Rectal smooth muscle tissue (tissue), 1 donor: ENCODE results near the gene LILRA2.
A peak's percentile ranks its signal among the peaks of the same experiment; 100 is the strongest.
"Not testable (repeated sequence)": the region's sequence is repeated elsewhere in the genome, so short reads cannot be mapped to it uniquely, and the experiment has no call there.

Source experiments
- H3K27ac ChIP-seq: one replicate; pipeline ENCODE4 v1.7.0; 2013; ENCODE audit warnings: low read depth, low read length, inconsistent platforms
- H3K27me3 ChIP-seq: one replicate; pipeline ENCODE4 v1.7.0; 2013; ENCODE audit warnings: low read length; ENCODE audit not compliant: control insufficient read depth, insufficient read depth
- H3K36me3 ChIP-seq: one replicate; pipeline ENCODE4 v1.7.0; 2013; ENCODE audit warnings: low read length; ENCODE audit not compliant: control insufficient read depth, insufficient read depth
- H3K4me1 ChIP-seq: one replicate; pipeline ENCODE4 v1.7.0; 2013; ENCODE audit warnings: low read length; ENCODE audit not compliant: control insufficient read depth, insufficient read depth
- H3K4me3 ChIP-seq: one replicate; pipeline ENCODE4 v1.7.0; 2013; ENCODE audit warnings: low read length
- H3K9ac ChIP-seq: one replicate; pipeline ENCODE4 v1.7.0; 2013; ENCODE audit warnings: low read length

The LILRA2 gene

GRCh38 chr19:54622431-54622830 lies 48.8 kb downstream of the LILRA2 start:
- H3K27me3 ChIP-seq: no peaks in the 10 kb centered on the region
- H3K36me3 ChIP-seq: no peaks in the 10 kb centered on the region
- no peaks in the 10 kb centered on the region for H3K4me1 ChIP-seq
- no peak overlapping the region for H3K4me3 ChIP-seq
- H3K9ac ChIP-seq: no peak overlapping the region
- no peak overlapping the region for H3K27ac ChIP-seq

GRCh38 chr19:54624234-54624633 lies 50.6 kb downstream of the LILRA2 start:
- H3K27ac ChIP-seq, H3K4me3 ChIP-seq, H3K4me1 ChIP-seq, H3K36me3 ChIP-seq, H3K9ac ChIP-seq, H3K27me3 ChIP-seq: not testable (repeated sequence)

GRCh38 chr19:54624934-54625730 lies 51.5 kb downstream of the LILRA2 start:
- not testable (repeated sequence) for H3K27me3 ChIP-seq, H3K36me3 ChIP-seq, H3K9ac ChIP-seq, H3K4me3 ChIP-seq, H3K4me1 ChIP-seq, H3K27ac ChIP-seq

- H3K27me3 ChIP-seq: no peaks in the 10 kb centered on the region
- H3K9ac ChIP-seq: no peak overlapping the region
- no peak overlapping the region for H3K4me3 ChIP-seq
- no peaks in the 10 kb centered on the region for H3K36me3 ChIP-seq
- no peak overlapping the region for H3K27ac ChIP-seq
- H3K4me1 ChIP-seq: no peaks in the 10 kb centered on the region
These were observed 53.2 kb downstream of the LILRA2 start for GRCh38 chr19:54626757-54627156.

GRCh38 chr19:54627912-54628311 lies 54.3 kb downstream of the LILRA2 start:
- not testable (repeated sequence) for H3K4me1 ChIP-seq, H3K36me3 ChIP-seq, H3K27ac ChIP-seq, H3K27me3 ChIP-seq, H3K9ac ChIP-seq, H3K4me3 ChIP-seq

- not testable (repeated sequence) for H3K4me1 ChIP-seq, H3K27ac ChIP-seq, H3K9ac ChIP-seq, H3K36me3 ChIP-seq, H3K27me3 ChIP-seq
- H3K4me3 ChIP-seq: peak within 1 kb of the TSS; percentile 15
These were observed 56.7 kb downstream of the LILRA2 start, which contains the start of gene LILRB1 for GRCh38 chr19:54630262-54630661. Gene LILRB1, plus strand, starts transcription at chr19:54630484. Its CDS starts 590 bp downstream, at chr19:54631074.

- H3K27me3 ChIP-seq: no peaks in the 10 kb centered on the region
- no peaks in the 10 kb centered on the region for H3K4me1 ChIP-seq
- no peak overlapping the region for H3K9ac ChIP-seq
- peak overlapping the region; percentile 15 for H3K4me3 ChIP-seq
- no peak overlapping the region for H3K27ac ChIP-seq
- no peaks in the 10 kb centered on the region for H3K36me3 ChIP-seq
These were observed 57.2 kb downstream of the LILRA2 start for GRCh38 chr19:54630782-54631181.

GRCh38 chr19:54631489-54632337 lies 58.1 kb downstream of the LILRA2 start:
- H3K9ac ChIP-seq, H3K27ac ChIP-seq, H3K4me1 ChIP-seq, H3K36me3 ChIP-seq, H3K4me3 ChIP-seq, H3K27me3 ChIP-seq: not testable (repeated sequence)

- H3K9ac ChIP-seq, H3K4me1 ChIP-seq, H3K27ac ChIP-seq, H3K36me3 ChIP-seq, H3K4me3 ChIP-seq, H3K27me3 ChIP-seq: not testable (repeated sequence)
These were observed 58.9 kb downstream of the LILRA2 start for GRCh38 chr19:54632517-54632916.

- Histone ChIP-seq H3K27me3 (no peaks in the 10 kb centered on the region), H3K27ac (no peak overlapping the region), H3K4me1 (no peaks in the 10 kb centered on the region), H3K9ac (no peak overlapping the region), H3K36me3 (no peaks in the 10 kb centered on the region), H3K4me3 (no peak overlapping the region)
These were observed 59.8 kb downstream of the LILRA2 start for GRCh38 chr19:54633401-54633800.

GRCh38 chr19:54636081-54636480 lies 62.5 kb downstream of the LILRA2 start:
- H3K27me3 ChIP-seq, H3K27ac ChIP-seq, H3K4me1 ChIP-seq, H3K4me3 ChIP-seq, H3K9ac ChIP-seq, H3K36me3 ChIP-seq: not testable (repeated sequence)

- no peaks in the 10 kb centered on the region for H3K4me1 ChIP-seq
- H3K4me3 ChIP-seq: no peak overlapping the region
- H3K27ac ChIP-seq: no peak overlapping the region
- H3K9ac ChIP-seq: no peak overlapping the region
- no peaks in the 10 kb centered on the region for H3K36me3 ChIP-seq
- no peaks in the 10 kb centered on the region for H3K27me3 ChIP-seq
These were observed 65.1 kb downstream of the LILRA2 start for GRCh38 chr19:54638683-54639082.
